Mammary epithelial cell (primary cell): ENCODE results near the gene ZNF827.

ENCODE experiments used
- EZH2 ChIP-seq: IDR thresholded peaks from 2 replicates; pipeline ENCODE4 v1.6.1; 2012; ENCODE audit warnings: low read length, inconsistent platforms, borderline replicate concordance
- TF ChIP-seq, protein P1 (sequence below), 2 donors: IDR thresholded peaks in 1 of 2; conservative IDR thresholded peaks in 1 of 2; 2 replicates each; pipeline ENCODE4 v1.5.1; 2011 to 2012; ENCODE audit warnings: inconsistent platforms in 2 of 2, low read length in 2 of 2, mild to moderate bottlenecking in 2 of 2, control low read depth in 1 of 2, low read depth in 1 of 2; ENCODE audit not compliant: insufficient read depth in 1 of 2; ENCODE audit errors: extremely low read depth in 1 of 2

DNA sequence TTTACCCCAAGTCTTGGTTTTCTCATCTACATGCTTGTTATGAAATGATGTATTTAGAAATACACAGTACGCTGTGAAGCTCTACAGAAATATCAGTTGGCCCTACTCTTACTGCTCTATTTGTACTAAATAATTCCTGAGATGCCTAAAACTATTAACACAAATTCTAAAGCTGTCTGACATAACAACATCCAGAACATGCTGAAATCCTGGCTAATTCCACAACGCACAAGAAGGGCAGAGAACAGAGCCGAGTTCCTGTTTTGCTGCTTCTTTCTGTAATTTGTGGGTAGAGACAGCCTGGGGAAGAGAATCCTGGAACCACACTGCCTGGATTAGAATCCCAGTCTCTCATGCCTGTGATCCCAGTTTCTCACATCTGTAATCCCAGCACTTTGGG, 59.0 kb downstream of the ZNF827 start:
- TF ChIP-seq, protein P1, sequence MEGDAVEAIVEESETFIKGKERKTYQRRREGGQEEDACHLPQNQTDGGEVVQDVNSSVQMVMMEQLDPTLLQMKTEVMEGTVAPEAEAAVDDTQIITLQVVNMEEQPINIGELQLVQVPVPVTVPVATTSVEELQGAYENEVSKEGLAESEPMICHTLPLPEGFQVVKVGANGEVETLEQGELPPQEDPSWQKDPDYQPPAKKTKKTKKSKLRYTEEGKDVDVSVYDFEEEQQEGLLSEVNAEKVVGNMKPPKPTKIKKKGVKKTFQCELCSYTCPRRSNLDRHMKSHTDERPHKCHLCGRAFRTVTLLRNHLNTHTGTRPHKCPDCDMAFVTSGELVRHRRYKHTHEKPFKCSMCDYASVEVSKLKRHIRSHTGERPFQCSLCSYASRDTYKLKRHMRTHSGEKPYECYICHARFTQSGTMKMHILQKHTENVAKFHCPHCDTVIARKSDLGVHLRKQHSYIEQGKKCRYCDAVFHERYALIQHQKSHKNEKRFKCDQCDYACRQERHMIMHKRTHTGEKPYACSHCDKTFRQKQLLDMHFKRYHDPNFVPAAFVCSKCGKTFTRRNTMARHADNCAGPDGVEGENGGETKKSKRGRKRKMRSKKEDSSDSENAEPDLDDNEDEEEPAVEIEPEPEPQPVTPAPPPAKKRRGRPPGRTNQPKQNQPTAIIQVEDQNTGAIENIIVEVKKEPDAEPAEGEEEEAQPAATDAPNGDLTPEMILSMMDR (conservative IDR thresholded peaks at IDR 0.05 in 1 of 2, IDR thresholded peaks at IDR 0.05 in 1 of 2; ENCODE audit: extremely low read depth in 1 of 2, insufficient read depth in 1 of 2, low read depth in 1 of 2, low read length in 2 of 2), result no peak
- no peak for TF ChIP-seq EZH2
